PFSK-1 (cell line): ENCODE measurements around the gene PRKAG2.

Experiments used
- FOXP2 ChIP-seq: optimal IDR thresholded peaks from 2 replicates; pipeline ENCODE3; 2011; ENCODE audit warnings: borderline replicate concordance, control low read depth, inconsistent platforms; ENCODE audit not compliant: insufficient read depth; ENCODE audit errors: extremely low read length, extremely low read depth
- POLR2AphosphoS5 ChIP-seq: IDR thresholded peaks from 2 replicates; pipeline ENCODE4 v1.6.1; 2012; ENCODE audit warnings: low read depth, mild to moderate bottlenecking, control low read depth, low read length, moderate library complexity
- REST ChIP-seq, 2 experiments: IDR thresholded peaks; 2 replicates each; pipeline versions ENCODE4 v1.6.1 to v1.8.0; 2011 to 2012; ENCODE audit warnings: low read depth in 2 of 2, low read length in 2 of 2, control low read depth in 1 of 2, inconsistent platforms in 1 of 2, mild to moderate bottlenecking in 1 of 2, moderate library complexity in 1 of 2; ENCODE audit not compliant: insufficient read depth in 1 of 2
- SIN3A ChIP-seq: IDR thresholded peaks from 2 replicates; pipeline ENCODE4 v1.6.1; 2012; ENCODE audit warnings: mild to moderate bottlenecking, low read length, moderate library complexity, borderline replicate concordance; ENCODE audit not compliant: insufficient read depth
- TAF1 ChIP-seq: IDR thresholded peaks from 2 replicates; pipeline ENCODE4 v1.6.1; 2012; ENCODE audit warnings: low read length, control low read depth, borderline replicate concordance; ENCODE audit not compliant: insufficient read depth

The PRKAG2 gene

GRCh38 chr7:151681726-151682125 lies 195.2 kb downstream of the PRKAG2 start:
- TF ChIP-seq SIN3A (no peak), REST (IDR thresholded peaks at IDR 0.05; ENCODE audit: insufficient read depth in 1 of 2, low read depth in 2 of 2, low read length in 2 of 2) (no peak), FOXP2 (no peak), TAF1 (no peak), POLR2AphosphoS5 (no peak)

GRCh38 chr7:151680810-151681209 lies 196.1 kb downstream of the PRKAG2 start:
- no peak for TF ChIP-seq SIN3A
- no peak for TF ChIP-seq REST (IDR thresholded peaks at IDR 0.05; ENCODE audit: insufficient read depth in 1 of 2, low read depth in 2 of 2, low read length in 2 of 2)
- no peak for TF ChIP-seq POLR2AphosphoS5
- no peak for TF ChIP-seq FOXP2
- TF ChIP-seq TAF1, result no peak

GRCh38 chr7:151679881-151680612 lies 196.9 kb downstream of the PRKAG2 start:
- TF ChIP-seq FOXP2, result no peak
- no peak for TF ChIP-seq POLR2AphosphoS5
- TF ChIP-seq TAF1, result no peak
- TF ChIP-seq SIN3A, result no peak

GRCh38 chr7:151679071-151679708 lies 197.7 kb downstream of the PRKAG2 start:
- no peak for TF ChIP-seq POLR2AphosphoS5
- no peak for TF ChIP-seq FOXP2
- no peak for TF ChIP-seq SIN3A
- no peak for TF ChIP-seq TAF1
- TF ChIP-seq REST (IDR thresholded peaks at IDR 0.05; ENCODE audit: insufficient read depth in 1 of 2, low read depth in 2 of 2, low read length in 2 of 2), result no peak

GRCh38 chr7:151678227-151678604 lies 198.7 kb downstream of the PRKAG2 start:
- no peak for TF ChIP-seq TAF1
- TF ChIP-seq SIN3A, result no peak
- no peak for TF ChIP-seq FOXP2
- no peak for TF ChIP-seq POLR2AphosphoS5
- no peak for TF ChIP-seq REST (IDR thresholded peaks at IDR 0.05; ENCODE audit: insufficient read depth in 1 of 2, low read depth in 2 of 2, low read length in 2 of 2)
